ENCODE measurements around the gene ADAMTS17. TPM values are rescaled to one million over a fixed set of nuclear protein-coding genes. Genes with fewer than 3 reads are reported as not detected.

The ADAMTS17 gene
- total and polyA plus RNA-seq, 9 of the 15 experiments (the other 6 are each of a cell fraction or from before 2014, with no cell fraction given): 0.01 to 0.14 (median 0.07) TPM; not detected in 6

GRCh38 chr15:100235030-100235617 lies 106.7 kb downstream of the ADAMTS17 start (continued):
- peak; percentile 73 for TF ChIP-seq MEIS2 (IDR thresholded peaks at IDR 0.05; ENCODE audit: partially characterized antibody)
- TF ChIP-seq C11orf30 (IDR thresholded peaks at IDR 0.05; ENCODE audit: low read depth): peak; percentile 76
- TF ChIP-seq NFIC (IDR thresholded peaks at IDR 0.05): 0 out of 2 replicates have a peak, but pooled peaks have one; percentile 9
- TF ChIP-seq MAFK (IDR thresholded peaks at IDR 0.05; ENCODE audit: low read length): peak; percentile 51; the same call in 1 of the 2 replicates
- TF ChIP-seq JUN (IDR thresholded peaks at IDR 0.05; ENCODE audit: borderline replicate concordance, low read depth, low read length): peak; percentile 53; the same call in 1 of the 2 replicates
- TF ChIP-seq JUN (CRISPR knock-in tag; IDR thresholded peaks at IDR 0.05; ENCODE audit: borderline replicate concordance): no peak
- TF ChIP-seq MECOM (CRISPR knock-in tag; IDR thresholded peaks at IDR 0.05): no peak
- no peak for TF ChIP-seq TCF7 (IDR thresholded peaks at IDR 0.05; ENCODE audit: borderline replicate concordance)
- no peak for TF ChIP-seq SLC30A9 (CRISPR knock-in tag; IDR thresholded peaks at IDR 0.05)
- TF ChIP-seq SRSF3 (IDR thresholded peaks at IDR 0.05; ENCODE audit: insufficient read depth, low read length): no peak
- TF ChIP-seq CHD1 (IDR thresholded peaks at IDR 0.05; ENCODE audit: low read length): no peak
- TF ChIP-seq SUPT5H (IDR thresholded peaks at IDR 0.05): no peak
- TF ChIP-seq, protein P1, sequence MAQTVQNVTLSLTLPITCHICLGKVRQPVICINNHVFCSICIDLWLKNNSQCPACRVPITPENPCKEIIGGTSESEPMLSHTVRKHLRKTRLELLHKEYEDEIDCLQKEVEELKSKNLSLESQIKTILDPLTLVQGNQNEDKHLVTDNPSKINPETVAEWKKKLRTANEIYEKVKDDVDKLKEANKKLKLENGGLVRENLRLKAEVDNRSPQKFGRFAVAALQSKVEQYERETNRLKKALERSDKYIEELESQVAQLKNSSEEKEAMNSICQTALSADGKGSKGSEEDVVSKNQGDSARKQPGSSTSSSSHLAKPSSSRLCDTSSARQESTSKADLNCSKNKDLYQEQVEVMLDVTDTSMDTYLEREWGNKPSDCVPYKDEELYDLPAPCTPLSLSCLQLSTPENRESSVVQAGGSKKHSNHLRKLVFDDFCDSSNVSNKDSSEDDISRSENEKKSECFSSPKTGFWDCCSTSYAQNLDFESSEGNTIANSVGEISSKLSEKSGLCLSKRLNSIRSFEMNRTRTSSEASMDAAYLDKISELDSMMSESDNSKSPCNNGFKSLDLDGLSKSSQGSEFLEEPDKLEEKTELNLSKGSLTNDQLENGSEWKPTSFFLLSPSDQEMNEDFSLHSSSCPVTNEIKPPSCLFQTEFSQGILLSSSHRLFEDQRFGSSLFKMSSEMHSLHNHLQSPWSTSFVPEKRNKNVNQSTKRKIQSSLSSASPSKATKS (CRISPR knock-in tag; IDR thresholded peaks at IDR 0.05): no peak
- TF ChIP-seq NFRKB (IDR thresholded peaks at IDR 0.05; ENCODE audit: low read depth): 0 out of 2 replicates have a peak, but pooled peaks have one; percentile 17
- TF ChIP-seq TEAD2 (tag; IDR thresholded peaks at IDR 0.05): 0 out of 2 replicates have a peak, but pooled peaks have one; percentile 38
- TF ChIP-seq RCOR1 (IDR thresholded peaks at IDR 0.05; ENCODE audit: borderline replicate concordance in 1 of 2, low read depth in 2 of 2, low read length in 2 of 2): peak in 1 of 2 experiments; percentile 86; a peak in 2 of 4 replicates
- TF ChIP-seq HMGN3 (IDR thresholded peaks at IDR 0.05; ENCODE audit: borderline replicate concordance, extremely low read depth, insufficient read length, low read depth, low read length): no peak
- TF ChIP-seq, protein P2, sequence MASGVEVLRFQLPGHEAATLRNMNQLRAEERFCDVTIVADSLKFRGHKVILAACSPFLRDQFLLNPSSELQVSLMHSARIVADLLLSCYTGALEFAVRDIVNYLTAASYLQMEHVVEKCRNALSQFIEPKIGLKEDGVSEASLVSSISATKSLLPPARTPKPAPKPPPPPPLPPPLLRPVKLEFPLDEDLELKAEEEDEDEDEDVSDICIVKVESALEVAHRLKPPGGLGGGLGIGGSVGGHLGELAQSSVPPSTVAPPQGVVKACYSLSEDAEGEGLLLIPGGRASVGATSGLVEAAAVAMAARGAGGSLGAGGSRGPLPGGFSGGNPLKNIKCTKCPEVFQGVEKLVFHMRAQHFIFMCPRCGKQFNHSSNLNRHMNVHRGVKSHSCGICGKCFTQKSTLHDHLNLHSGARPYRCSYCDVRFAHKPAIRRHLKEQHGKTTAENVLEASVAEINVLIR (CRISPR knock-in tag; IDR thresholded peaks at IDR 0.05): no peak
- TF ChIP-seq NFYB (IDR thresholded peaks at IDR 0.05; ENCODE audit: extremely low read depth, insufficient read length): no peak
- no peak for TF ChIP-seq NR4A1 (CRISPR knock-in tag; IDR thresholded peaks at IDR 0.05)
- no peak; the same call in 1 of the 2 replicates for TF ChIP-seq NR4A1 (tag; IDR thresholded peaks at IDR 0.05)
- TF ChIP-seq ETV1 (tag; conservative IDR thresholded peaks at IDR 0.05; ENCODE audit: low read depth): peak; percentile 82
- no peak for TF ChIP-seq ZNF23 (CRISPR knock-in tag; IDR thresholded peaks at IDR 0.05)
- peak in 1 of 2 experiments; percentile 75; a peak in 1 of 3 replicates for TF ChIP-seq CBX3 (IDR thresholded peaks at IDR 0.05; ENCODE audit: borderline replicate concordance in 1 of 2, low read length in 2 of 2)
- TF ChIP-seq KDM5B (IDR thresholded peaks at IDR 0.05; ENCODE audit: insufficient replicate concordance, low read depth, low read length): no peak
- TF ChIP-seq, protein P3, sequence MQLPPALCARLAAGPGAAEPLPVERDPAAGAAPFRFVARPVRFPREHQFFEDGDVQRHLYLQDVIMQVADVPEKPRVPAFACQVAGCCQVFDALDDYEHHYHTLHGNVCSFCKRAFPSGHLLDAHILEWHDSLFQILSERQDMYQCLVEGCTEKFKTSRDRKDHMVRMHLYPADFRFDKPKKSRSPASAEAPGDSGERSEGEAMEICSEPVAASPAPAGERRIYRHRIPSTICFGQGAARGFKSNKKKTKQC (CRISPR knock-in tag; IDR thresholded peaks at IDR 0.05): peak; percentile 43; the same call in 1 of the 2 replicates
- no peak for TF ChIP-seq STAT5B (CRISPR knock-in tag; IDR thresholded peaks at IDR 0.05)
- no peak for TF ChIP-seq TARDBP (IDR thresholded peaks at IDR 0.05)
